Nephron progenitor cell (in vitro differentiated cells): ENCODE measurements around the gene IL17C.

Source experiments
- DNase-seq: peaks from one replicate; pipeline ENCODE4 v3.0.0; 2021
- H3K27ac Mint-ChIP-seq: 2 replicates; pipeline ENCODE4 v1.8.0; 2021; ENCODE audit warnings: mild to moderate bottlenecking, moderate library complexity, mixed read lengths
- H3K27me3 Mint-ChIP-seq: 2 replicates; pipeline ENCODE4 v1.8.0; 2021; ENCODE audit warnings: mild to moderate bottlenecking, low read depth, mixed read lengths; ENCODE audit not compliant: poor library complexity
- H3K36me3 Mint-ChIP-seq: 2 replicates; pipeline ENCODE4 v1.8.0; 2021; ENCODE audit warnings: low read depth, mixed read lengths
- H3K4me1 Mint-ChIP-seq: 2 replicates; pipeline ENCODE4 v1.8.0; 2021; ENCODE audit warnings: mixed read lengths
- H3K4me3 Mint-ChIP-seq: 2 replicates; pipeline ENCODE4 v1.8.0; 2021; ENCODE audit warnings: mild to moderate bottlenecking, moderate library complexity, mixed read lengths
- H3K9me3 Mint-ChIP-seq: 2 replicates; pipeline ENCODE4 v1.8.0; 2021; ENCODE audit warnings: mild to moderate bottlenecking, moderate library complexity, mixed read lengths
- TF ChIP-seq, protein P1 (sequence below): fragments of 200-600 bp; sonication (generic); IDR thresholded peaks from 2 replicates; pipeline ENCODE4 v1.5.0; 2021; ENCODE audit warnings: antibody characterized with exemption

Gene IL17C

GRCh38 chr16:88642881-88643643 is 4.7 kb downstream of the IL17C start:
- H3K27me3 Mint-ChIP-seq, result peaks cover 37% of the 10 kb centered on the region
- TF ChIP-seq, protein P1, sequence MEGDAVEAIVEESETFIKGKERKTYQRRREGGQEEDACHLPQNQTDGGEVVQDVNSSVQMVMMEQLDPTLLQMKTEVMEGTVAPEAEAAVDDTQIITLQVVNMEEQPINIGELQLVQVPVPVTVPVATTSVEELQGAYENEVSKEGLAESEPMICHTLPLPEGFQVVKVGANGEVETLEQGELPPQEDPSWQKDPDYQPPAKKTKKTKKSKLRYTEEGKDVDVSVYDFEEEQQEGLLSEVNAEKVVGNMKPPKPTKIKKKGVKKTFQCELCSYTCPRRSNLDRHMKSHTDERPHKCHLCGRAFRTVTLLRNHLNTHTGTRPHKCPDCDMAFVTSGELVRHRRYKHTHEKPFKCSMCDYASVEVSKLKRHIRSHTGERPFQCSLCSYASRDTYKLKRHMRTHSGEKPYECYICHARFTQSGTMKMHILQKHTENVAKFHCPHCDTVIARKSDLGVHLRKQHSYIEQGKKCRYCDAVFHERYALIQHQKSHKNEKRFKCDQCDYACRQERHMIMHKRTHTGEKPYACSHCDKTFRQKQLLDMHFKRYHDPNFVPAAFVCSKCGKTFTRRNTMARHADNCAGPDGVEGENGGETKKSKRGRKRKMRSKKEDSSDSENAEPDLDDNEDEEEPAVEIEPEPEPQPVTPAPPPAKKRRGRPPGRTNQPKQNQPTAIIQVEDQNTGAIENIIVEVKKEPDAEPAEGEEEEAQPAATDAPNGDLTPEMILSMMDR, result no peak
- no peak for DNase-seq
- peaks cover 14% of the 10 kb centered on the region for H3K36me3 Mint-ChIP-seq
- no peaks in the 10 kb centered on the region for H3K9me3 Mint-ChIP-seq
- no peak overlapping the region for H3K4me3 Mint-ChIP-seq
- peaks cover 11% of the 10 kb centered on the region for H3K4me1 Mint-ChIP-seq
- H3K27ac Mint-ChIP-seq, result no peak overlapping the region

DNA sequence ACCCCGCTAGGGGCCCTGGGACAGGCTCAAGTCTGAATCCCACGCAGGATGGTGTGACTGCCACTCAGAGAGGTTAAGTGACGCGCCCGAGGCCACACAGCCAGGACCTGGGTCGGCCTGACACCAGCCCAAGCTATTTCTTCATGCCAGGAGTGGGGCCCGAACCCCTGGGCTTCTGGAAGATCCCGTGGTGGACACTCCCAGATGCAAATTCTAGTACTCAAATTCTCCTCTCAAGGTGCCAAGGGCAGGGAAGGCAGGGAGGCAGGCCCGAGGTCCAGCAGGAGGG is 5.2 kb downstream of the IL17C start:
- Mint-ChIP-seq H3K27me3 (peaks cover 32% of the 10 kb centered on the region), H3K27ac (no peak overlapping the region), H3K36me3 (peaks cover 14% of the 10 kb centered on the region), H3K4me3 (no peak overlapping the region), H3K9me3 (no peaks in the 10 kb centered on the region), H3K4me1 (peaks cover 10% of the 10 kb centered on the region)
- DNase-seq, result no peak
- TF ChIP-seq, protein P1, result no peak

DNA sequence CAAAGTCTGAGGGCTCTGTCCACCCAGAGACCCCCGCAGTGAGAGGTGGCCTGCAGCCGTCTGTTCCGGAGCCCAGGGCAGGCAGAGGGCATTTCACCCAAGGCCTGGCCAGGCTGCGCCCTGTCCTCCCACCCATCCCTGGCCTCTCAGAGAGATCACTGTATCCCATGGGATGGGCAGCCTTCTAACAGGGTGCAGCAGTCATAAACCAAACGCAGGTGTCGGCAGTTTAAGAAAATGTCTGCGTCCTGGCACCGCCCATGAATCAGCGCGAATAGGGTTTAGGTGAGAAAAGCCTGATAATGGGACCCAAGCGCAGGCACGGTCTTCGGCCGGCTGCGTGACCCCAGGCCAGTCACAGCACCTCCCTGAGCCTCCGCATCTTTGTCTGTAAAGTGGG is 7.1 kb downstream of the IL17C start:
- no peak overlapping the region for H3K4me3 Mint-ChIP-seq
- TF ChIP-seq, protein P1, result no peak
- H3K4me1 Mint-ChIP-seq, result peaks cover 17% of the 10 kb centered on the region

GRCh38 chr16:88645941-88646340 is 7.6 kb downstream of the IL17C start:
- no peaks in the 10 kb centered on the region for H3K9me3 Mint-ChIP-seq
- DNase-seq, result no peak
- H3K27ac Mint-ChIP-seq, result no peak overlapping the region
- H3K36me3 Mint-ChIP-seq, result peaks cover 17% of the 10 kb centered on the region
- no peak overlapping the region for H3K4me3 Mint-ChIP-seq
- H3K27me3 Mint-ChIP-seq, result peaks cover 12% of the 10 kb centered on the region
- TF ChIP-seq, protein P1, result no peak
- peaks cover 17% of the 10 kb centered on the region for H3K4me1 Mint-ChIP-seq

More for the DNA sequence above, 7.1 kb downstream of the IL17C start:
- Mint-ChIP-seq H3K27me3 (peaks cover 17% of the 10 kb centered on the region), H3K9me3 (no peaks in the 10 kb centered on the region), H3K27ac (no peak overlapping the region), H3K36me3 (peaks cover 17% of the 10 kb centered on the region)
- no peak for DNase-seq

DNA sequence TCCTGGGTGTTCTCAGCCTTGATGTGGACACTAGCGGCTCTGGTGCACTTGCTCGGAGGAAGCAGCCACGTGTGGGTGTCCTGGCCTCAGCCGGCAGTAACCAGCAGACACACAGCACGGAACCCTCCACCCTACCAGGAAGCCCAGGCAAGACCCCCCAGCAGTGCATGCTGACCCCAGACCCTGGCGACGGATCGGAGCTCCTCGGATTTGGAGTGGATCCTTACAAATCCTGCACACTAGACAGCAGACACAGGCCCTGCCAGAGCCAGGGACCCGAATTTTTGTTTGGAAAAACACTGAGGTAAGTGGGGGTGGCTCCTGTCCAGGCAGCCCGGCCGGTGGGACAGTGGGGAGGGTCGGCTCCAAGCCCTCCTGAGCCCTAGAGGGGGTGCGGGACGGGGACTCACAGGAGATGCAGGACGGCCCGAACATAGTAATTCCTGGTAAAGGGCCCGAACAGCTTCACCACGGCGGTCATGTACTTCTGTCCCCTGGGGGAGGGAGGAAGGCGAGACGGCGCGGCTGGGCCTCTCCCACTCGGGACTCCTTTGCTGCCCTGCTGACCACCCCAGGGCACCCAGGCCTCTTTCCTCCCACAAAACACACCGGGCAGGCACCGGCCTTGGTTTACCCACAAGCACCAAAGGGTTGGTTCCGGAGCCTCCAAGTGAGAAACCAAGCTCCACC is 8.1 kb downstream of the IL17C start:
- Mint-ChIP-seq H3K4me3 (no peak overlapping the region), H3K27me3 (peaks cover 8% of the 10 kb centered on the region), H3K4me1 (peaks cover 21% of the 10 kb centered on the region), H3K36me3 (peaks cover 17% of the 10 kb centered on the region), H3K27ac (no peak overlapping the region), H3K9me3 (no peaks in the 10 kb centered on the region)
- no peak for DNase-seq
- TF ChIP-seq, protein P1, result no peak
